DMS114 treated with DMSO at 0.1 percent for 48 hours (cell line): ENCODE results near the gene MMRN1.
"Not testable (repeated sequence)": the region's sequence is repeated elsewhere in the genome, so short reads cannot be mapped to it uniquely, and the experiment has no call there.

ENCODE experiments used
- DNase-seq: peaks from one replicate; lab custom pipeline; 2025; ENCODE audit not compliant: unreplicated experiment; lab: John Stamatoyannopoulos, UW

MMRN1 gene, protein sequence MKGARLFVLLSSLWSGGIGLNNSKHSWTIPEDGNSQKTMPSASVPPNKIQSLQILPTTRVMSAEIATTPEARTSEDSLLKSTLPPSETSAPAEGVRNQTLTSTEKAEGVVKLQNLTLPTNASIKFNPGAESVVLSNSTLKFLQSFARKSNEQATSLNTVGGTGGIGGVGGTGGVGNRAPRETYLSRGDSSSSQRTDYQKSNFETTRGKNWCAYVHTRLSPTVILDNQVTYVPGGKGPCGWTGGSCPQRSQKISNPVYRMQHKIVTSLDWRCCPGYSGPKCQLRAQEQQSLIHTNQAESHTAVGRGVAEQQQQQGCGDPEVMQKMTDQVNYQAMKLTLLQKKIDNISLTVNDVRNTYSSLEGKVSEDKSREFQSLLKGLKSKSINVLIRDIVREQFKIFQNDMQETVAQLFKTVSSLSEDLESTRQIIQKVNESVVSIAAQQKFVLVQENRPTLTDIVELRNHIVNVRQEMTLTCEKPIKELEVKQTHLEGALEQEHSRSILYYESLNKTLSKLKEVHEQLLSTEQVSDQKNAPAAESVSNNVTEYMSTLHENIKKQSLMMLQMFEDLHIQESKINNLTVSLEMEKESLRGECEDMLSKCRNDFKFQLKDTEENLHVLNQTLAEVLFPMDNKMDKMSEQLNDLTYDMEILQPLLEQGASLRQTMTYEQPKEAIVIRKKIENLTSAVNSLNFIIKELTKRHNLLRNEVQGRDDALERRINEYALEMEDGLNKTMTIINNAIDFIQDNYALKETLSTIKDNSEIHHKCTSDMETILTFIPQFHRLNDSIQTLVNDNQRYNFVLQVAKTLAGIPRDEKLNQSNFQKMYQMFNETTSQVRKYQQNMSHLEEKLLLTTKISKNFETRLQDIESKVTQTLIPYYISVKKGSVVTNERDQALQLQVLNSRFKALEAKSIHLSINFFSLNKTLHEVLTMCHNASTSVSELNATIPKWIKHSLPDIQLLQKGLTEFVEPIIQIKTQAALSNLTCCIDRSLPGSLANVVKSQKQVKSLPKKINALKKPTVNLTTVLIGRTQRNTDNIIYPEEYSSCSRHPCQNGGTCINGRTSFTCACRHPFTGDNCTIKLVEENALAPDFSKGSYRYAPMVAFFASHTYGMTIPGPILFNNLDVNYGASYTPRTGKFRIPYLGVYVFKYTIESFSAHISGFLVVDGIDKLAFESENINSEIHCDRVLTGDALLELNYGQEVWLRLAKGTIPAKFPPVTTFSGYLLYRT

DNA sequence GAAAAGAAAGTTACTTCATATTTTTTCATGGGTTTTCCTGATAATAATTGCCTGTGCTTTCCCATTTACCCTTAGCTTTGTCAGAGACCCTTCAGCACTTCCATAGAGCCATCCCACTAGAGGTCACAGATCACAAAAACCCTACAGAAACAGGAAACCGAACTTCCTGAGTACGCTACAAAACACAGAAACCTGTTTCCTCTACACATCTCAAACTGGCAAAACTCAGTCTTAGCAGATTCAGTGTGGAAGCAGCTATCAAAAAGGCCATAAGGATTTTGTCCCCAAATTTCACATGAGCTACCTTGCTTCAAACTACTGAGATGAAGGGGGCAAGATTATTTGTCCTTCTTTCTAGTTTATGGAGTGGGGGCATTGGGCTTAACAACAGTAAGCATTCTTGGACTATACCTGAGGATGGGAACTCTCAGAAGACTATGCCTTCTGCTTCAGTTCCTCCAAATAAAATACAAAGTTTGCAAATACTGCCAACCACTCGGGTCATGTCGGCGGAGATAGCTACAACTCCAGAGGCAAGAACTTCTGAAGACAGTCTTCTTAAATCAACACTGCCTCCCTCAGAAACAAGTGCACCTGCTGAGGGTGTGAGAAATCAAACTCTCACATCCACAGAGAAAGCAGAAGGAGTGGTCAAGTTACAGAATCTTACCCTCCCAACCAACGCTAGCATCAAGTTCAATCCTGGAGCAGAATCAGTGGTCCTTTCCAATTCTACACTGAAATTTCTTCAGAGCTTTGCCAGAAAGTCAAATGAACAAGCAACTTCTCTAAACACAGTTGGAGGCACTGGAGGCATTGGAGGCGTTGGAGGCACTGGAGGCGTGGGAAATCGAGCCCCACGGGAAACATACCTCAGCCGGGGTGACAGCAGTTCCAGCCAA, at the start of gene MMRN1:
MMRN1 (plus strand) TSS at position 206 of the 902 bp plus-strand sequence; CDS start at position 324, 118 bp downstream.
- DNase-seq, result no peak

- no peak for DNase-seq
These were observed 46.9 kb upstream of the MMRN1 start for GRCh38 chr4:89847571-89848325.

DNA sequence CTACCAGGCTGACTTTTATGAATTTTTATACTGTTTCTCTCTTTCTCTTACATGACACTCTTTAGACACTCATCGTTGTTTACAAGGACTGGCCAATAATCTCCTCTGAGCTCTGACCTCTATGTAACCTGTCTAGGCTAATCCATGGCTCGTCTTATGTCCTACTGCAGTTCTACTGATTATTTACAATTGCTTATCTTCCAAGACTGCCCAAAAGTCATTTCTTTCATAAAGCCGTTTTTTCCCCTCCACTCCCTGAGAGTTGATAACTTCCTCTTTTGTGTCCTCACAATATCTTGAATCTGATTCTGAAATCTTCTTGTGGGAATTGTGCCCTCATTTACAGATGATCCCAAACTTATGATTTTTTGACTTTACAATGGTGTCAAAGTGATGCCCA, 39.4 kb upstream of the MMRN1 start:
- no peak for DNase-seq

GRCh38 chr4:89860971-89861370, 33.7 kb upstream of the MMRN1 start:
- no peak for DNase-seq

DNA sequence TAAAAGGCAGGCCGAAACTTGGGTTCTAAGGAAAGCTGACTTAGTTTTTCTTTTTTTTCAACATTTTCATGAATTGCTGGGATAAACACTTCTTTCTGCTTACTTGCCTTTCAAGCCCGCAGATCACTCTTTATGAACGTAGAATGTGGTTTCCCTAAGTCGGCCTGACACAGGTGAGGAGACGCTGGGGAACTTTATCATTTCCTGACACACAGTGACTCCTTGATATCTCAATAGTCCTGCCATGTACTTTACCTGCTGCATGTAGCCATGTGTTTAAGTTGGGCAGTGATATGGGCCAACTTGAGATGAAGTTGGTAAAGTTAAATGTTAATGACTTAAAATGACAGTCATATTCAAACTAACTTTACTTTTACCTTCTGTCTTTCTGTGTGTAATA, 31.1 kb upstream of the MMRN1 start:
- DNase-seq, result no peak

DNA sequence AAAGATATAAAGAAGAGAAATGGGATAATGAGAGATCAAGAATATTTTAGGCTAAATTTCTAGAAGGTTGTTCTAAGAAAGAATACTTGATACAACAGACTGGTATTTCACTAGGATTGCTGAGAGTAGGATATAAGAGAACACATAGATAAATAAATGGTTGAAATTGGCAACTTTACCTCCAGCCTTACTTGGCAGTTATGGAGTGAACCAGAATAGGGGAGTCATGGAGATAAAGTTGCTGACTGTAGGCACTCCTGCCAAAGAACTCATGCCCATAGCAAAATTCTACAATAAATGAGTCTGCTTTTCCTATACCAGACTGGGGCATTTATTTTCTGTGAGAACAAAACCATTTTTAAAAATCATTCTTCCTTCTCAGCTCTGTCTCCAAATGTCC, 26.4 kb upstream of the MMRN1 start:
- DNase-seq, result no peak

DNA sequence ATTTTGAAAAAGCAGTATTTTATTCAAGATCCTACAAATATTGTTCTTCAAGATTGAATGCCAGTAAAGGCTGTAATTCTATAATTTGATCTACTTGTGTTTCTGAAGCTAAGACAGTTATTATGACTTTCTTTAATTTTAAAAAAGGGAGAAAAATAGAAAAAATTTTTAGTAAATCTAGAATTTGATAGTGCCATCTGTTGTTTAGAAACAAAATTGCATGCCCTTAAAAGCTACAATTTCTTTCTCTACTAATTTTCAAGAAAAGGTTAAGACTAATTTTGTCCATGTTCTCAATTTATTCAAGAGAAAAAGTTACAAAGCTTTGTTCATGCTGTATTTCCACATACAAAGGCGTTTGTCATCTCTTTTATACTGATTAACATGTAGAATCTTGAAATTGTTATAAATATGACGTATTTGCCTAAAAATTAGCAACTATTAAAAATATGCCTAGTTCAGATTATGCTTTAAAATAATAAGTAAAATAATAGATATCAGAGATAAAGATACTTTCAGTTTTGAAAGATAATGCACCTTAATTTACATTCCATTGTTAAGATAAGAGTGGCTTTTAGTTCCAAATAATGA, 25.6 kb upstream of the MMRN1 start:
- no peak for DNase-seq

GRCh38 chr4:89871211-89871610, 23.4 kb upstream of the MMRN1 start:
- no peak for DNase-seq

DNA sequence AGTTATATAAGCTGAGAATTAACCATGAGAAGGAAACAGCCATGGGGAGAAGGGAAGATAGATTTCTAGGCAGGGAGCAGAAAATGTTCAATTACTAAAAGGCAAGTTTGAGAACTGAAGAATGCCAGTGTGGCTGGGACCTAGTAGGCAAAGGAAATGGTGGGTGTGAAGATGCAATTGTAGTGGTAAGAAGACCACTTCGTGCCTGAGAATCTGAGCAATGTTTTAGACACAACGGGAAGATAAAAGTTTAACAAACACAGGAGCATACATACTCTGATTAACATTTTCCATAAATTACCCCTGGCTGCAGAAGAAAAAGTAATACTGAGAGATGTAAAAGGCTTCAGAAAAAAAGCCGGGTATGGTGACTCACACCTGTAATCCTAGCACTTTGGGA, 18.1 kb upstream of the MMRN1 start:
- no peak for DNase-seq

- DNase-seq, result no peak
These were observed 16.0 kb upstream of the MMRN1 start for GRCh38 chr4:89878611-89879010.

GRCh38 chr4:89879215-89879614, 15.4 kb upstream of the MMRN1 start:
- DNase-seq, result no peak

DNA sequence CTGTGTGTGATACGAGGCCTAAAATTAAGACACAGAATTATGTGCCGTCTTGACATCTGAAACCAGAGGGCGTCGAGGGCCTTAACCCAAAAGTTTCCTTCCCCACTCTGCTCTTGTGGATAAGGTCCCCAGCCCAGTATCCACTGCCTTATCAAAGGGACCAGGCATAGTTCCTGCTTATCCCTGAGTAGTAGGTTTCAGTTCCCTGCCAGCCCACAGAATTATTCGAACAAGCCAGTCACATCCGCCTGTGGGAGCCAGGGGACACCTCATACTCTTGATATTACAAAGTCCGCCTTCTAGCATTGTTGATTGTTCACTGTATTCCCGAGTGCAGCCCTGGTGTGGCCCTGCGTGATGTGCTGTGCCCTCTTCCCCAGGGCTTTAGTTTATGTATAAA, 5.4 kb upstream of the MMRN1 start:
- no peak for DNase-seq

GRCh38 chr4:89897867-89898266, 3.2 kb downstream of the MMRN1 start:
- no peak for DNase-seq

DNA sequence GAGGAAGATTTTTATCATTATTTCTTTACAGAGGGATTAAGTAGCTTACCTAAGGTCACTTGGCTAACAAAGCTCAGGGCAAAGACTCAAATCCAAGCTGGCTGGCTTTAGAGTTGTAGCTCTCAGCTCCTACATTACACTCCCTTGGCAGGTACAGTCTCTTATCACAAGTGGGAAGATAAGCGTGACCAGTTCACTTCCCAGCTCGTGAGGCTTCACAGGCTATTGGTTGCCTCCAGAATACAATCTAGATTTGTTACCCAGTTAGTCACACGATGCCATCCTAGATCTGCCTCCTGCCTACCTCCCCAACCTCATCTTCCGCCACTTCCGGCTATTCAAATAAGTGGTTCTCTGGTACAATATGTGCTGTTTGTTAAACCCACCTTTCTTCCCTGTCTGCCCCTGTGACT, 3.7 kb downstream of the MMRN1 start:
- DNase-seq, result no peak

DNA sequence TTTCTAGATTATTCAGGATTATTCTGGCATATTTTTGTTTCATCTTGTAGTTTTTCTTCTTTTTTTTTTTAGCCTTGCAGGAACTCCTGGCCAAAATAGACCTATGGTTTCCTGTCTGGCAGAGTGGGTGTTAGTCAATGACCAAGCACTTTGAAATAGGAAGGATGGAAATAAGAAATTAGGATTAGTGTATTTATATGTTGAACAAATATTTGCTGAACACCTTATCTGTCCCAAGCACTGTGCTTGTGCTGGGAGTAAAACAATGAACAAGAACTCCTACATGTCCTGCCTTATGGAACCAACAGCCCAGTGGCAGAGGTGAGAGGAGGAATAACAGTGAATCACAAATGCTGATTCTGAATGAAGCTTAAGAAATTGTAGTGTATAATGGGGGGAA, 4.5 kb downstream of the MMRN1 start:
- DNase-seq, result no peak

DNA sequence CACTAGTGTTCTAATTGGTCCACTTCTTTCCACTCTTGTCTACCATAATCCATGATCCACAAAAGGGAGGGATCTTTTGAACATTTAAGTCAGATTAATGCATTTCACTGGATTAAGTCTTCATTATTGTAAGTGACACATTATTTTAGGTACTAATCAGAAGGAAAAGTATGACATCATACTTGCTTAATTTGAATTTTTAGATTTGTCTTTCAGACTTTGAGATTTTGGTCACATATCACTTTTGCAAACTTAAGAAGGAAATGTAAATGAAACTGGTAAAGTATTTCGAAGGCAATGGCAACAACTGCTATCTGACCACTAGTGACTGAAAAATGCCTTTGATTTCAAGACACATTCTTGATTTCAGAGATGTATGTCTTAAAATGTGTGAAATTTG, 5.2 kb downstream of the MMRN1 start:
- no peak for DNase-seq

DNA sequence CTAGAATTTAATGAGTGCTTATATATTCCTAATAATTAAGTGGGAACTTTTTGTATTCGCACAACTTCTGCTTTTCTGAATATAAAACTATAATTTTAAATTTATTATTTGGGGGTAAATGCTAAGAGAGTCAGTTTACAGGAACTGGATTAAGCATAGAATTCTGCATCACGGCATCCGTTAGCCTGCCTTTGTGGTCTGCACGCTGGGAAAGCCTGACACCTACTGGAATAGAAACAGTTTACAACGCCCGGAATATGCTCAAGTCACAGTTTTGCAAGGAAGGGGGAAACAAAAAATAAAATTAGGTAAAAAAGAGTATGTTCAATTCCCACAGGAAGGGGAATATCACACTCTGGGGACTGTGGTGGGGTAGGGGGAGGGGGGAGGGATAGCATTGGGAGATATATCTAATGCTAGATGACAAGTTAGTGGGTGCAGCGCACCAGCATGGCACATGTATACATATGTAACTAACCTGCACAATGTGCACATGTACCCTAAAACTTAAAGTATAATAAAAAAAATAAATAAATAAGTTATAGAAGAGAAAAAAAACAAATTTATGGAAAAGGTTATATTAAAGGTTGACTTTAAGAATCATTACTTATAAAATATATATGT, 7.3 kb downstream of the MMRN1 start:
- not testable (repeated sequence) for DNase-seq

DNA sequence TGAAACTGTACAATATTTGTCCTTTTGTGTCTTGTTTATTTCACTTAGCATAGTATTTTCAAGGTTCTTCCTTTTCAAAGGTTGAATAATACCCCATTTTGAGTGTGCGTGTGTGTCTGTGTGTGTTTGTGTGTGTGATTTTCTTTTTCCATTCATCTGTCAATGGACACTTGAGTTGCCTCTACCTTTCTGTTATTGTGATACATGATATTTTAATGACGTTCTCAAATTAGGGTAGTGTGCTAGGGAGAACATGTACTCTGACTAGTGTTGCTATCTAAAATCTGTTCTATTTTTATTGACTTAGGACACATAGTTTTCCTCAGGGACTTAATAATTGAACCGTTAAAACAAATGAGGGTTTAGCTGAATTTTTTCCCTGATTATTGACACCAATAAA, 9.9 kb downstream of the MMRN1 start:
- no peak for DNase-seq

DNA sequence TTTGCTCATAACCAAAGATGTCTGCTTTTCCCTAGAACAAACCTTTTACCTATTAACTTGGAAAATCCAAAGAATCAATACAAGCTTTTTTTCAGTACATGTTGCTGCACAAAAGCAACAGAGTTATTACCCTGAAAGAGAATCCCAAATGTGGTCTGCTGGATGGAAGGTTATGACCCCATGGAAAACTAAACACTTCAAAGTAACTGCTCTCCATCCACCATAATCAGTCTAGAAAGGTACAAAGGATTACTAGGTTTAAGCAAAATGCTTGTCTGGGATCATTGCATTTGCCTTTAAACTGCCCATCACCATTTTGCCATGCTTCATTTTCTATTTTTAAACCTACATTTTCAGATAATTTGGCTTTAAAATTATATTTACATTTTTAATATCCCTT, 11.7 kb downstream of the MMRN1 start:
- DNase-seq, result no peak
